Measurements from ENCODE around the gene PYROXD2.

PYROXD2 gene

GRCh38 chr10:98367604-98368451 is 47.2 kb downstream of the PYROXD2 start:
- TF ChIP-seq MAX (IDR thresholded peaks at IDR 0.05) = no peak
- no peak for TF ChIP-seq CEBPB (IDR thresholded peaks at IDR 0.05)
- TF ChIP-seq YY1 (IDR thresholded peaks at IDR 0.05; ENCODE audit: low read depth) = no peak
- TF ChIP-seq USF1 (IDR thresholded peaks at IDR 0.05) = no peak
- no peak for TF ChIP-seq NFIC (IDR thresholded peaks at IDR 0.05)
- no peak for TF ChIP-seq TAF1 (IDR thresholded peaks at IDR 0.05; ENCODE audit: low read depth)
- TF ChIP-seq FOXM1 (IDR thresholded peaks at IDR 0.05; ENCODE audit: borderline replicate concordance, low read depth) = no peak
- no peak for TF ChIP-seq ZBTB7A (IDR thresholded peaks at IDR 0.05; ENCODE audit: low read depth)
- no peak for TF ChIP-seq CREB1 (IDR thresholded peaks at IDR 0.05; ENCODE audit: low read depth)
- TF ChIP-seq REST (IDR thresholded peaks at IDR 0.05; ENCODE audit: low read depth) = no peak
- no peak for TF ChIP-seq RAD21 (IDR thresholded peaks at IDR 0.05; ENCODE audit: low read depth)
- TF ChIP-seq EP300 (IDR thresholded peaks at IDR 0.05; ENCODE audit: borderline replicate concordance) = no peak
- no peak for TF ChIP-seq TEAD4 (IDR thresholded peaks at IDR 0.05)
- no peak for TF ChIP-seq EGR1 (IDR thresholded peaks at IDR 0.05)
- TF ChIP-seq TCF12 (IDR thresholded peaks at IDR 0.05; ENCODE audit: low read depth) = no peak

- no peak for TF ChIP-seq CREB1 (IDR thresholded peaks at IDR 0.05; ENCODE audit: low read depth)
- TF ChIP-seq RAD21 (IDR thresholded peaks at IDR 0.05; ENCODE audit: low read depth) = no peak
- TF ChIP-seq USF1 (IDR thresholded peaks at IDR 0.05) = no peak
- no peak for TF ChIP-seq EGR1 (IDR thresholded peaks at IDR 0.05)
- no peak for TF ChIP-seq FOXM1 (IDR thresholded peaks at IDR 0.05; ENCODE audit: borderline replicate concordance, low read depth)
These were observed 48.9 kb downstream of the PYROXD2 start for GRCh38 chr10:98366062-98366530.

- no peak for TF ChIP-seq NFIC (IDR thresholded peaks at IDR 0.05)
- no peak for TF ChIP-seq EGR1 (IDR thresholded peaks at IDR 0.05)
- TF ChIP-seq YY1 (IDR thresholded peaks at IDR 0.05; ENCODE audit: low read depth) = no peak
- TF ChIP-seq RAD21 (IDR thresholded peaks at IDR 0.05; ENCODE audit: low read depth) = no peak
- TF ChIP-seq CEBPB (IDR thresholded peaks at IDR 0.05) = no peak
- TF ChIP-seq TAF1 (IDR thresholded peaks at IDR 0.05; ENCODE audit: low read depth) = no peak
- no peak for TF ChIP-seq MAX (IDR thresholded peaks at IDR 0.05)
These were observed 49.4 kb downstream of the PYROXD2 start for GRCh38 chr10:98365406-98366061.

- TF ChIP-seq ZBTB7A (IDR thresholded peaks at IDR 0.05; ENCODE audit: low read depth) = no peak
- TF ChIP-seq USF1 (IDR thresholded peaks at IDR 0.05) = no peak
- no peak for TF ChIP-seq FOXM1 (IDR thresholded peaks at IDR 0.05; ENCODE audit: borderline replicate concordance, low read depth)
- TF ChIP-seq REST (IDR thresholded peaks at IDR 0.05; ENCODE audit: low read depth) = no peak
- no peak for TF ChIP-seq CREB1 (IDR thresholded peaks at IDR 0.05; ENCODE audit: low read depth)
- TF ChIP-seq YY1 (IDR thresholded peaks at IDR 0.05; ENCODE audit: low read depth) = no peak
- no peak for TF ChIP-seq TEAD4 (IDR thresholded peaks at IDR 0.05)
- no peak for TF ChIP-seq EGR1 (IDR thresholded peaks at IDR 0.05)
- TF ChIP-seq EP300 (IDR thresholded peaks at IDR 0.05; ENCODE audit: borderline replicate concordance) = no peak
- TF ChIP-seq MAX (IDR thresholded peaks at IDR 0.05) = no peak
- TF ChIP-seq NFIC (IDR thresholded peaks at IDR 0.05) = no peak
These were observed 50.4 kb downstream of the PYROXD2 start for GRCh38 chr10:98364432-98365102.
